HG03103 (cell line): Measurements from ENCODE around the gene PTPRD.

ENCODE experiments used
- ATAC-seq: cut with Tn5 transposase; IDR thresholded peaks from one replicate; pipeline ENCODE4 v1.9.1; 2021; ENCODE audit warnings: low read depth; ENCODE audit not compliant: unreplicated experiment

Gene PTPRD

GRCh38 chr9:8772302-8772701 is 1840.5 kb downstream of the PTPRD start:
- no peak for ATAC-seq

GRCh38 chr9:8769153-8769552 is 1843.6 kb downstream of the PTPRD start:
- no peak for ATAC-seq

GRCh38 chr9:8766096-8766495 is 1846.7 kb downstream of the PTPRD start:
- ATAC-seq = no peak

- ATAC-seq = no peak
Measured at GRCh38 chr9:8764051-8764450, 1848.8 kb downstream of the PTPRD start.

GRCh38 chr9:8762479-8763085 is 1850.2 kb downstream of the PTPRD start:
- no peak for ATAC-seq

- ATAC-seq = no peak
Measured at GRCh38 chr9:8760000-8760767, 1852.6 kb downstream of the PTPRD start.

GRCh38 chr9:8757881-8758280 is 1854.9 kb downstream of the PTPRD start:
- ATAC-seq = no peak

GRCh38 chr9:8754751-8755150 is 1858.1 kb downstream of the PTPRD start:
- no peak for ATAC-seq

- ATAC-seq = no peak
Measured at GRCh38 chr9:8751406-8751930, 1861.3 kb downstream of the PTPRD start.

- no peak for ATAC-seq
Measured at GRCh38 chr9:8750639-8751051, 1862.2 kb downstream of the PTPRD start.

GRCh38 chr9:8745347-8745746 is 1867.5 kb downstream of the PTPRD start:
- ATAC-seq = no peak

GRCh38 chr9:8738945-8739344 is 1873.9 kb downstream of the PTPRD start:
- ATAC-seq = no peak

GRCh38 chr9:8736805-8737204 is 1876.0 kb downstream of the PTPRD start:
- ATAC-seq = no peak

GRCh38 chr9:8734760-8735159 is 1878.0 kb downstream of the PTPRD start:
- no peak for ATAC-seq

- no peak for ATAC-seq
Measured at GRCh38 chr9:8733131-8733954, 1879.5 kb downstream of the PTPRD start.

- no peak for ATAC-seq
Measured at GRCh38 chr9:8732367-8733075, 1880.3 kb downstream of the PTPRD start.

GRCh38 chr9:8730618-8731017 is 1882.2 kb downstream of the PTPRD start:
- no peak for ATAC-seq

GRCh38 chr9:8728910-8729309 is 1883.9 kb downstream of the PTPRD start:
- ATAC-seq = no peak

GRCh38 chr9:8727191-8727590 is 1885.6 kb downstream of the PTPRD start:
- no peak for ATAC-seq

- ATAC-seq = no peak
Measured at GRCh38 chr9:8726692-8727091, 1886.1 kb downstream of the PTPRD start.

- no peak for ATAC-seq
Measured at GRCh38 chr9:8725635-8726034, 1887.2 kb downstream of the PTPRD start.
